GM18517 (cell line): Measurements from ENCODE around the gene TRMT11.
A peak's percentile ranks its signal among the peaks of the same experiment; 100 is the strongest.
"Not testable (repeated sequence)": the region's sequence is repeated elsewhere in the genome, so short reads cannot be mapped to it uniquely, and the experiment has no call there.

Experiments
- ATAC-seq: cut with Tn5 transposase; IDR thresholded peaks from one replicate; pipeline ENCODE4 v1.9.1; 2021; ENCODE audit warnings: mild to moderate bottlenecking, moderate library complexity; ENCODE audit not compliant: unreplicated experiment

Gene TRMT11

GRCh38 chr6:125991653-125992052 is 5.3 kb downstream of the TRMT11 start:
- no peak for ATAC-seq

GRCh38 chr6:125994670-125995488 is 8.5 kb downstream of the TRMT11 start:
- no peak for ATAC-seq

- peak; percentile 97 for ATAC-seq
Measured at GRCh38 chr6:125995972-125996580, 9.7 kb downstream of the TRMT11 start.

- ATAC-seq, result no peak
Measured at GRCh38 chr6:126002755-126003679, 16.7 kb downstream of the TRMT11 start.

- ATAC-seq, result no peak
Measured at GRCh38 chr6:126007800-126008199, 21.5 kb downstream of the TRMT11 start.

- ATAC-seq, result no peak
Measured at GRCh38 chr6:126010040-126010439, 23.7 kb downstream of the TRMT11 start.

GRCh38 chr6:126015863-126016262 is 29.5 kb downstream of the TRMT11 start:
- no peak for ATAC-seq

GRCh38 chr6:126016591-126016990 is 30.3 kb downstream of the TRMT11 start:
- no peak for ATAC-seq

- ATAC-seq, result no peak
Measured at GRCh38 chr6:126017668-126018067, 31.3 kb downstream of the TRMT11 start.

- no peak for ATAC-seq
Measured at GRCh38 chr6:126020305-126021050, 34.1 kb downstream of the TRMT11 start.

GRCh38 chr6:126023474-126023873 is 37.1 kb downstream of the TRMT11 start:
- ATAC-seq, result not testable (repeated sequence)

- no peak for ATAC-seq
Measured at GRCh38 chr6:126026001-126026400, 39.7 kb downstream of the TRMT11 start.

GRCh38 chr6:126027601-126028000 is 41.3 kb downstream of the TRMT11 start:
- ATAC-seq, result no peak

GRCh38 chr6:126030045-126030444 is 43.7 kb downstream of the TRMT11 start:
- ATAC-seq, result no peak

- ATAC-seq, result peak; percentile 60
Measured at GRCh38 chr6:126033696-126034095, 47.4 kb downstream of the TRMT11 start.

GRCh38 chr6:126034656-126035055 is 48.3 kb downstream of the TRMT11 start:
- ATAC-seq, result no peak

- no peak for ATAC-seq
Measured at GRCh38 chr6:126035764-126036163, 49.4 kb downstream of the TRMT11 start.

- ATAC-seq, result no peak
Measured at GRCh38 chr6:126038234-126038633, 51.9 kb downstream of the TRMT11 start.

GRCh38 chr6:126039284-126039683 is 52.9 kb downstream of the TRMT11 start:
- ATAC-seq, result no peak

GRCh38 chr6:126040394-126040793 is 54.1 kb downstream of the TRMT11 start:
- ATAC-seq, result no peak

GRCh38 chr6:126040826-126041225 is 54.5 kb downstream of the TRMT11 start:
- ATAC-seq, result no peak
